OCI-M2 (cell line): ENCODE data around the gene TMBIM4.

Source experiments
- DNase-seq: peaks from one replicate; lab custom pipeline; 2025; ENCODE audit not compliant: unreplicated experiment; lab: John Stamatoyannopoulos, UW

The TMBIM4 gene

GRCh38 chr12:66142826-66143225 lies 27.0 kb downstream of the TMBIM4 start:
- no peak for DNase-seq

- no peak for DNase-seq
Measured at GRCh38 chr12:66141299-66141698, 28.5 kb downstream of the TMBIM4 start.

- DNase-seq, result no peak
Measured at GRCh38 chr12:66140731-66141130, 29.1 kb downstream of the TMBIM4 start.

GRCh38 chr12:66139328-66139727 lies 30.5 kb downstream of the TMBIM4 start:
- DNase-seq, result no peak

GRCh38 chr12:66137937-66138336 lies 31.9 kb downstream of the TMBIM4 start:
- no peak for DNase-seq

GRCh38 chr12:66132408-66132807 lies 37.4 kb downstream of the TMBIM4 start:
- DNase-seq, result no peak

- no peak for DNase-seq
Measured at GRCh38 chr12:66131067-66131688, 38.6 kb downstream of the TMBIM4 start.

- no peak for DNase-seq
Measured at GRCh38 chr12:66130267-66131066, 39.3 kb downstream of the TMBIM4 start, which contains the start of gene LLPH. Gene LLPH, minus strand, starts transcription at chr12:66130750. Its CDS starts 1,644 bp downstream, at chr12:66129106.

- DNase-seq, result no peak
Measured at GRCh38 chr12:66129934-66130266, 39.9 kb downstream of the TMBIM4 start.

GRCh38 chr12:66127650-66128049 lies 42.1 kb downstream of the TMBIM4 start:
- no peak for DNase-seq

GRCh38 chr12:66120477-66120876 lies 49.3 kb downstream of the TMBIM4 start:
- DNase-seq, result no peak

GRCh38 chr12:66119870-66120241 lies 49.9 kb downstream of the TMBIM4 start:
- DNase-seq, result no peak

GRCh38 chr12:66119229-66119869 lies 50.4 kb downstream of the TMBIM4 start:
- DNase-seq, result no peak

- DNase-seq, result no peak
Measured at GRCh38 chr12:66118240-66118891, 51.4 kb downstream of the TMBIM4 start.

GRCh38 chr12:66117242-66117641 lies 52.6 kb downstream of the TMBIM4 start:
- DNase-seq, result no peak

GRCh38 chr12:66115071-66115600 lies 54.7 kb downstream of the TMBIM4 start:
- DNase-seq, result no peak

- no peak for DNase-seq
Measured at GRCh38 chr12:66113471-66113870, 56.3 kb downstream of the TMBIM4 start.

GRCh38 chr12:66111605-66112004 lies 58.2 kb downstream of the TMBIM4 start:
- no peak for DNase-seq

GRCh38 chr12:66109056-66109455 lies 60.7 kb downstream of the TMBIM4 start:
- no peak for DNase-seq

- DNase-seq, result no peak
Measured at GRCh38 chr12:66108386-66108785, 61.4 kb downstream of the TMBIM4 start.

- peak; percentile 68 for DNase-seq
Measured at GRCh38 chr12:66107451-66107915, 62.3 kb downstream of the TMBIM4 start.
